DOHH2 (cell line): ENCODE data around the gene LHB.

ENCODE experiments used
- H3F3A ChIP-seq: fragments of 200-600 bp; sonication (generic), shearing (Covaris generic); 2 replicates; pipeline ENCODE4 v1.6.0; 2016; ENCODE audit warnings: antibody characterized with exemption, mild to moderate bottlenecking; ENCODE audit not compliant: control insufficient read depth, insufficient read depth
- H3K27ac ChIP-seq: fragments of 200-600 bp; sonication (generic); 2 replicates; pipeline ENCODE4 v1.5.1; 2014; ENCODE audit warnings: low read depth, mild to moderate bottlenecking, low read length, moderate library complexity
- H3K27me3 ChIP-seq: fragments of 200-600 bp; sonication (generic); 2 replicates; pipeline ENCODE4 v1.6.1; 2014; ENCODE audit warnings: mild to moderate bottlenecking, low read length, mixed read lengths; ENCODE audit not compliant: control insufficient read depth
- H3K36me3 ChIP-seq: fragments of 200-600 bp; sonication (generic); 2 replicates; pipeline ENCODE4 v1.6.1; 2014; ENCODE audit warnings: mild to moderate bottlenecking, low read length, moderate library complexity, mixed read lengths; ENCODE audit not compliant: control insufficient read depth
- H3K4me1 ChIP-seq: fragments of 200-600 bp; sonication (generic); 2 replicates; pipeline ENCODE4 v1.6.1; 2014; ENCODE audit warnings: mild to moderate bottlenecking, low read length, mixed read lengths; ENCODE audit not compliant: control insufficient read depth
- H3K4me2 ChIP-seq: fragments of 200-600 bp; sonication (generic); 2 replicates; pipeline ENCODE4 v1.6.0; 2014; ENCODE audit warnings: mild to moderate bottlenecking, low read length, moderate library complexity
- H3K4me3 ChIP-seq: fragments of 200-600 bp; sonication (generic); 2 replicates; pipeline ENCODE4 v1.5.1; 2014; ENCODE audit warnings: mild to moderate bottlenecking, low read length, mixed read lengths
- H3K79me2 ChIP-seq: fragments of 200-600 bp; sonication (generic); 2 replicates; pipeline ENCODE4 v1.6.1; 2014; ENCODE audit warnings: mild to moderate bottlenecking, low read length, mixed read lengths; ENCODE audit not compliant: control insufficient read depth
- H3K9me2 ChIP-seq: fragments of 200-600 bp; sonication (generic); replicated peaks from 2 replicates; pipeline ENCODE4 v1.6.1; 2014; ENCODE audit warnings: mild to moderate bottlenecking, low read length, mixed read lengths; ENCODE audit not compliant: control insufficient read depth
- H3K9me3 ChIP-seq: fragments of 200-600 bp; sonication (generic); 2 replicates; pipeline ENCODE4 v1.6.1; 2014; ENCODE audit warnings: antibody characterized with exemption, low read length, mixed read lengths; ENCODE audit not compliant: control insufficient read depth, insufficient read depth
- H4K20me1 ChIP-seq: fragments of 200-600 bp; sonication (generic); 2 replicates; pipeline ENCODE4 v1.6.0; 2014; ENCODE audit warnings: low read depth, mild to moderate bottlenecking, antibody characterized with exemption, low read length, moderate library complexity; ENCODE audit not compliant: control insufficient read depth, insufficient read depth
- EZH2phosphoT487 ChIP-seq: fragments of 200-600 bp; sonication (generic); IDR thresholded peaks from 2 replicates; pipeline ENCODE4 v1.6.1; 2017; ENCODE audit warnings: borderline replicate concordance, mild to moderate bottlenecking, antibody characterized with exemption, low read length, moderate library complexity, mixed read lengths
- TF ChIP-seq, protein P1 (sequence below): fragments of 200-600 bp; sonication (generic); IDR thresholded peaks from one replicate; pipeline ENCODE4 v1.5.1; 2014; ENCODE audit warnings: antibody characterized with exemption, mild to moderate bottlenecking, low read depth, low read length; ENCODE audit not compliant: poor library complexity, severe bottlenecking

Gene LHB

DNA sequence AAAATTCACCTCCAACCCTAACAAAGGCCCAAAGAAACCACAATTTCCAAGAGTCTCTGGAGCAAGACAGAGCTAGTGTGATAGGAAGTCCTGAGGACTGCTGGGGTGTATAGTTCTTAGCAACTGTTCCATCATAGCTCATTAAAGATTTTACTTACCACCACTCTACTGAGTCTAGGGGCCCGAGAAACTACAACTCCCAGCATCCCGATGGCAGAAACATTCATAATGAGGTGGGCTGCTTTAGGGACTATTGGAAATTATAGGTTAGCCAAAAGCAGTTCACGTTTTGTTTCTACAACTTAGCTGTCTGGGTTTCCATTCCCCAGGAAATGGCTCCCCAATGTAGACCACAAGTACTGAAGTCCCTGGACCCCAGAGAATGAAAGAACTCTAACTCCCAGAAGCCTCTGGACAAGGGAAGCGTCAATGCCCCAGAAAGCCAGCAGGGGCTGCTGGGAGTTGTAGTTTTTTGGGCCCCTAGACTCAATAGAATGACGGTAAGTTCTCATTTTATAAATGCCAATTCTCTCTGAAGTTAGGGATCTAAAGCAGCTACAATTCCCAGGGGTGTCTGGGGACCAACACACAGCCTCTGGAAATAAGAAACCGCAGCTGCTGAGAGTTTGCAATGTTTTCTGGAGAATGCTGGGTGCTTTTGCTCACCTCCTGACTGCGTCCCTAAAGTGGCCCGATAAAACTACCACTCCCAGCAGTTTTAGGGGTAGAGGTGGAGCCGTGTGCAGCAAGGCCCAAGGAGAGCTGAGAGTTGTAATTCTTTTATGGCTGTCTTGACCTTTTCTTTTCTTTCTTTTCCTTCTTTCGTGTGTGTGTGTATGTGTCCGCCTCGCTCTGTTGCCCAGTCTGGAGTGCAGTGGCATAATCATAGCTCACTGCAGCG is 40.7 kb downstream of the LHB start:
- H3K27ac ChIP-seq, result no peak overlapping the region
- no peaks in the 10 kb centered on the region for H4K20me1 ChIP-seq
- peaks cover 14% of the 10 kb centered on the region for H3K4me1 ChIP-seq
- H3K36me3 ChIP-seq, result peaks cover 16% of the 10 kb centered on the region
- H3K79me2 ChIP-seq, result no peaks in the 10 kb centered on the region
- no peaks in the 10 kb centered on the region for H3K9me3 ChIP-seq
- H3F3A ChIP-seq, result no peaks in the 10 kb centered on the region
- H3K9me2 ChIP-seq, result no peaks in the 10 kb centered on the region
- H3K4me2 ChIP-seq, result peak overlapping the region; percentile 28
- no peak overlapping the region for H3K4me3 ChIP-seq
- TF ChIP-seq, protein P1, sequence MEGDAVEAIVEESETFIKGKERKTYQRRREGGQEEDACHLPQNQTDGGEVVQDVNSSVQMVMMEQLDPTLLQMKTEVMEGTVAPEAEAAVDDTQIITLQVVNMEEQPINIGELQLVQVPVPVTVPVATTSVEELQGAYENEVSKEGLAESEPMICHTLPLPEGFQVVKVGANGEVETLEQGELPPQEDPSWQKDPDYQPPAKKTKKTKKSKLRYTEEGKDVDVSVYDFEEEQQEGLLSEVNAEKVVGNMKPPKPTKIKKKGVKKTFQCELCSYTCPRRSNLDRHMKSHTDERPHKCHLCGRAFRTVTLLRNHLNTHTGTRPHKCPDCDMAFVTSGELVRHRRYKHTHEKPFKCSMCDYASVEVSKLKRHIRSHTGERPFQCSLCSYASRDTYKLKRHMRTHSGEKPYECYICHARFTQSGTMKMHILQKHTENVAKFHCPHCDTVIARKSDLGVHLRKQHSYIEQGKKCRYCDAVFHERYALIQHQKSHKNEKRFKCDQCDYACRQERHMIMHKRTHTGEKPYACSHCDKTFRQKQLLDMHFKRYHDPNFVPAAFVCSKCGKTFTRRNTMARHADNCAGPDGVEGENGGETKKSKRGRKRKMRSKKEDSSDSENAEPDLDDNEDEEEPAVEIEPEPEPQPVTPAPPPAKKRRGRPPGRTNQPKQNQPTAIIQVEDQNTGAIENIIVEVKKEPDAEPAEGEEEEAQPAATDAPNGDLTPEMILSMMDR, result no peak
- TF ChIP-seq EZH2phosphoT487, result no peak
- no peaks in the 10 kb centered on the region for H3K27me3 ChIP-seq

DNA sequence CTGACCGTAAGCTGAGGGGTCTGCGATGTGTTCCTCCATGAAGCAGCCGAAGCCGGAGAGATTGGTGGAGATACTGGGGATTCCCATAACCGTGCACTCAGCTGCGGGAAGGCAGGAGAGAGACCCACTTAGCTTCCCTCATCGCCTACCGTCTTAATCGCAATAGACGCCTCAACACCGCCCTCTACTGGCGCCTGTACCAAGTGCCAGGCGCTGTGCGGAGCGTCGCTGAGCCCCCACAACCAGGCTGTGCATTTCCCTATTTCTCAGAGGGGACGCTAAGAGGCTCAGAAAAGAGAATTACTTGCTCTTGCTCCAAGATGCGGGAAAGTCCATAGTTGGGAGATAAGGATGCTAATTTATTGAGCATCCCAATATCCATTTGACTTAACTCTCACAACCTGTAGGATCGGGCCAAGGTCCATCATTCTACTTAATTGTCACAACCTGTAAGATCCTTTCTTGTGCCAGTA is 45.9 kb downstream of the LHB start:
- H3F3A ChIP-seq, result peaks cover 13% of the 10 kb centered on the region

DNA sequence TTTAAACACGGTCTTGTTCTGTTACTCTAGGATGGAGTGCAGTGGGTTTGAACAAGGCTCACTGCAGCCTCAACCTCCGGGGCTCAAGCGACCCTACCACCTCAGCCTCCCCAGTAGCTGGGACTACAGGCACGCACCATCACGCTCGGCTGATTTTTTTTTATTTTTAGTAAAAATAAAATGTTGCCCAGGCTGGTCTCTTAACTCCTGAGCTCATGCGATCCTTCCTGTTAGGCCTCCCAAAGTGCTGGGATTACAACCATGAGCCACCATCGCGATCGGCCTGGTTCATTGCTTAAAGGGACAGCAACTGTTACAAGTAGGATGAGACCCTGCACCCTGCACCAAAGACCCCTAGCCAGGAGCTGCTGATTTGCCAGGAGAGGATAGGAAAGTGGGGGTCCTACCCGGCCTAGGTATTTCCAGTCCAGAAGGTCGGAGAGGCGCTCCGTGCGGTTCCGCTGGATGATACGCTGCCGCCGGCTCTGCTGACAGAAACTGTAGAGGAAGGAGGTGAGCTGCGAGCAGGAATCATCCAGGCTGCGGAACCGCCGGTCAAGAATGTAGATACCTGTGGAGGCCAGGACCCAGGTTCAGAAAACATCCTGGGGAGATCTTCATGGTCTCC is 46.6 kb downstream of the LHB start:
- no peaks in the 10 kb centered on the region for H3K27me3 ChIP-seq
- H3K27ac ChIP-seq, result no peak overlapping the region
- no peak overlapping the region for H3K4me3 ChIP-seq
- peak overlapping the region; percentile 46 for H3K4me2 ChIP-seq
- peaks cover 60% of the 10 kb centered on the region for H3K36me3 ChIP-seq
- H3K9me3 ChIP-seq, result no peaks in the 10 kb centered on the region
- peaks cover 13% of the 10 kb centered on the region for H3F3A ChIP-seq
- H3K4me1 ChIP-seq, result peaks cover 45% of the 10 kb centered on the region
- peaks cover 13% of the 10 kb centered on the region for H3K79me2 ChIP-seq
- TF ChIP-seq, protein P1, result no peak
- no peak for TF ChIP-seq EZH2phosphoT487
- H4K20me1 ChIP-seq, result no peaks in the 10 kb centered on the region
- no peaks in the 10 kb centered on the region for H3K9me2 ChIP-seq

More for the DNA sequence above, 45.9 kb downstream of the LHB start:
- Histone ChIP-seq H3K4me1 (peaks cover 45% of the 10 kb centered on the region), H4K20me1 (no peaks in the 10 kb centered on the region), H3K4me2 (peak overlapping the region; percentile 46), H3K9me2 (no peaks in the 10 kb centered on the region), H3K27me3 (no peaks in the 10 kb centered on the region), H3K4me3 (no peak overlapping the region), H3K27ac (no peak overlapping the region), H3K79me2 (peaks cover 6% of the 10 kb centered on the region), H3K36me3 (peaks cover 53% of the 10 kb centered on the region), H3K9me3 (no peaks in the 10 kb centered on the region)
- TF ChIP-seq, protein P1, result peak; percentile 94
- no peak for TF ChIP-seq EZH2phosphoT487
